HG02884 (cell line): ENCODE measurements around the gene OR6C70.
"Not testable (repeated sequence)": the region's sequence is repeated elsewhere in the genome, so short reads cannot be mapped to it uniquely, and the experiment has no call there.

Experiments used
- ATAC-seq: cut with Tn5 transposase; IDR thresholded peaks from one replicate; pipeline ENCODE4 v1.9.1; 2021; ENCODE audit warnings: mild to moderate bottlenecking, moderate library complexity; ENCODE audit not compliant: unreplicated experiment

OR6C70 gene

GRCh38 chr12:55470088-55470829 is at the start of gene OR6C70:
Gene OR6C70 (minus strand): TSS chr12:55470138. CDS start chr12:55470138, 0 bp downstream.
- ATAC-seq = no peak

- ATAC-seq = no peak
Measured at GRCh38 chr12:55516391-55516790, 46.5 kb upstream of the OR6C70 start.

GRCh38 chr12:55515696-55516095 is 45.8 kb upstream of the OR6C70 start:
- no peak for ATAC-seq

- ATAC-seq = no peak
Measured at GRCh38 chr12:55501601-55502000, 31.7 kb upstream of the OR6C70 start.

GRCh38 chr12:55499810-55500252 is 29.9 kb upstream of the OR6C70 start:
- no peak for ATAC-seq

GRCh38 chr12:55499231-55499630 is 29.3 kb upstream of the OR6C70 start:
- ATAC-seq = no peak

GRCh38 chr12:55495490-55495889 is 25.6 kb upstream of the OR6C70 start:
- no peak for ATAC-seq

GRCh38 chr12:55492078-55492477 is 22.1 kb upstream of the OR6C70 start, which contains the start of gene OR6C68:
Gene OR6C68 (plus strand): TSS chr12:55492378. CDS start chr12:55492378, 0 bp downstream.
- no peak for ATAC-seq

GRCh38 chr12:55484284-55484683 is 14.3 kb upstream of the OR6C70 start:
- not testable (repeated sequence) for ATAC-seq

GRCh38 chr12:55479136-55479535 is 9.2 kb upstream of the OR6C70 start:
- not testable (repeated sequence) for ATAC-seq

GRCh38 chr12:55472264-55472663 is 2.3 kb upstream of the OR6C70 start:
- no peak for ATAC-seq

GRCh38 chr12:55469291-55469690 is 647 bp downstream of the OR6C70 start:
- no peak for ATAC-seq

- ATAC-seq = peak; percentile 92
Measured at GRCh38 chr12:55467836-55468235, 2.1 kb downstream of the OR6C70 start.

- ATAC-seq = not testable (repeated sequence)
Measured at GRCh38 chr12:55464926-55465325, 5.0 kb downstream of the OR6C70 start.

GRCh38 chr12:55448825-55449224 is 21.1 kb downstream of the OR6C70 start:
- no peak for ATAC-seq

GRCh38 chr12:55446326-55446725 is 23.6 kb downstream of the OR6C70 start:
- ATAC-seq = no peak

- no peak for ATAC-seq
Measured at GRCh38 chr12:55445357-55445756, 24.6 kb downstream of the OR6C70 start.

GRCh38 chr12:55443776-55444175 is 26.2 kb downstream of the OR6C70 start, which contains the start of gene OR6C2:
Gene OR6C2 (plus strand): TSS chr12:55444076. CDS start chr12:55452214, 8,138 bp downstream.
- no peak for ATAC-seq

- ATAC-seq = not testable (repeated sequence)
Measured at GRCh38 chr12:55441233-55441632, 28.7 kb downstream of the OR6C70 start.

GRCh38 chr12:55428331-55429243 is 41.4 kb downstream of the OR6C70 start:
- ATAC-seq = no peak

GRCh38 chr12:55425954-55426353 is 44.0 kb downstream of the OR6C70 start, which contains the start of gene OR6C76:
Gene OR6C76 (plus strand): TSS chr12:55426254. CDS start chr12:55426254, 0 bp downstream.
- ATAC-seq = no peak
